Umbilical cord (tissue), 2 donors: Measurements from ENCODE around the gene PDE5A. TPM values are rescaled to one million over a fixed set of nuclear protein-coding genes. Genes with fewer than 3 reads are reported as not detected.
A peak's percentile ranks its signal among the peaks of the same experiment; 100 is the strongest.
"Not testable (repeated sequence)": the region's sequence is repeated elsewhere in the genome, so short reads cannot be mapped to it uniquely, and the experiment has no call there.

Source experiments
- DNase-seq: peaks from one replicate; pipeline ENCODE4 v3.0.0-alpha.2; 2015; ENCODE audit warnings: low spot score
- total RNA-seq: library from RNA; depleted of rRNA; stranded (reverse); fragments of >200 nt; gene quantifications from one replicate; pipeline ENCODE4 v1.2.3, GENCODE V29; 2014; ENCODE audit warnings: low replicate concordance; ENCODE audit not compliant: insufficient read depth

PDE5A gene
- total RNA-seq, 1 donor from 2014 or later: 56.8 TPM

DNA sequence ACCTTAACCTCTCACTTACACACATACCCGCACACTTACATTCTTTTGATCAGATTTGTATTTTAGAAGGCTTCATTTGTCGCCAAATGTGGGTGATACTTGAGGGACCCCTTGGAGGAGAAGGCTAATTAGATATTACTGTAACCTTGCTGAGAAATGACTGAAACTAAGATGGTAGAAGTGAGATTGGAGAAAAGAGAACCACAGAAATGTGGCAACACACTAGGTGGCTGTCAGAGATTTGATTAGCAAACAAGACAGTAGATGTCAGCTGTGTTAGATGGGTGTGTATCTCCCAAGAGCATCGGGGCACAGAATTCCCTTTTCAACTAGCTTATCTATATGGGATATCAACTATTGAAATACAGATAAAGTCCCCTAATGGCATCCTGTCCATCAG, 157.3 kb downstream of the PDE5A start:
- no peak for DNase-seq

- DNase-seq: not testable (repeated sequence)
These were observed 157.9 kb downstream of the PDE5A start for GRCh38 chr4:119470737-119471063.

DNA sequence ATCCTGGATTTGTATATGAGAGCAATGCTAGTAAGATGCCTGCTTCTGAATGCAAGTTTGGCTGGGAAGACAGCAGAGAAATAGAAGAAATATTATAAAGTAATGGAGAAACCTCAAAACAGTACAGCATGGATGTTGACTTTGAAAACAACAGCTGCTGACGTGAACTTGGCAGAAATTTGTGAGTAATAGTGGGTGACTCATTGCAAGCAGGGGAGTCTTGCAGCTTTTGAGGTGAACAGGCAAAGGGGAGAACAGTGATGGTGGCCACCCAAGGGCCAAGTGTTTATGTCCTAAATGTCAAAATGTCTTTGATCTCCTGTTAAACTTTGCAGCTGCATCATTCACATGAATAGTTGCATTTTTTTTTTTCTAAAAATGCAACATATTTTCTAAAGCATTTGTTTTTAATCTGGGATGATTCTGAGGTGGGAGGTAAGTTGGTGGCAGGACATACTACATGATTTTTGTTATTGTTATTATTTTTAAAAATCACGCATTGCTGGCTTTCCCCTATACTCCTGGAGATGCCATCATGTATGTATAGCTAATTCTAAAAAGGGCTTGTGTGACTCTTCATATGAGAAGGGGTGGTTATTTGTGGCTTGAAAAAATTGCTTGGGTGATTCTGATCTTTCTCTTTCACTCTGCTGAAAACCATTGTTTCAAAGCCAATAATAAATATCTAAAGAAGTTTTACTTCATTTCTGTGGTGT, 158.4 kb downstream of the PDE5A start:
- not testable (repeated sequence) for DNase-seq

GRCh38 chr4:119469039-119469438, 159.6 kb downstream of the PDE5A start:
- DNase-seq: not testable (repeated sequence)

DNA sequence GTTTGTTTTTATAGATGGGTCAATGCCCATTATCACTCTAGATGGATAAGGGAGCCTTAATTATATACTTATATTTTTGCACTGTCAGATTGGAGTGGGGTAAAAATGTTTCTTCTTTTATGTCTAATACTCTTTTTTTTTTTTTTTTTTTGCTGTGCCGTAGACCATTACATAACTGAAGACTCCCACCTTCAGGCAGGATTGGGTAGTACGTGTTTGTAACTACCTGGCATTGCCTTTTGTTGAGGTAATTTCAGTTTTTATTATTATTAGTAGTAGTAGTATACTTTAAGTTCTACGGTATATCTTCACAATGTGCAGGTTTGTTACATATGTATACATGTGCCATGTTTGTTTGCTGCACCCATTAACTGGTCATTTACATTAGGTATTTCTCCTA, 165.9 kb downstream of the PDE5A start:
- DNase-seq: peak; percentile 6

DNA sequence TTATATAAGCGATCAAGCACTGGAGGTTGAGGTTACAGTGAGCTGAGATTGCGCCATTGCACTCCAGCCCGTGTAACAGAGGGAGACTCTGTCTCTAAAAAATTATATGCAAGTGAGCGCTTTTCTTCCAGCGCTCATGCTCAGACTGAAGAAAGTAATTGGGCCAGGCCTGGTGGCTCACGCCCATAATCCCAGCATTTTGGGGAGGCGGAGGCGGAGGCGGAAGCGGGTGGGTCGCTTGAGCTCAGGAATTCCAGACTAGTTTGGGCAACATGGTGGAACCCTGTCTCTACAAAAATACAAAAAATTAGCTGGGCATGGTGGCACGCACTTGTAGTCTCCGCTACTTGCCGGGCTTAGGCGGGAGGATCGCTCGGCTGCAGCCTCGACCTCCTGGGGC, 172.9 kb downstream of the PDE5A start:
- DNase-seq: peak; percentile 70

DNA sequence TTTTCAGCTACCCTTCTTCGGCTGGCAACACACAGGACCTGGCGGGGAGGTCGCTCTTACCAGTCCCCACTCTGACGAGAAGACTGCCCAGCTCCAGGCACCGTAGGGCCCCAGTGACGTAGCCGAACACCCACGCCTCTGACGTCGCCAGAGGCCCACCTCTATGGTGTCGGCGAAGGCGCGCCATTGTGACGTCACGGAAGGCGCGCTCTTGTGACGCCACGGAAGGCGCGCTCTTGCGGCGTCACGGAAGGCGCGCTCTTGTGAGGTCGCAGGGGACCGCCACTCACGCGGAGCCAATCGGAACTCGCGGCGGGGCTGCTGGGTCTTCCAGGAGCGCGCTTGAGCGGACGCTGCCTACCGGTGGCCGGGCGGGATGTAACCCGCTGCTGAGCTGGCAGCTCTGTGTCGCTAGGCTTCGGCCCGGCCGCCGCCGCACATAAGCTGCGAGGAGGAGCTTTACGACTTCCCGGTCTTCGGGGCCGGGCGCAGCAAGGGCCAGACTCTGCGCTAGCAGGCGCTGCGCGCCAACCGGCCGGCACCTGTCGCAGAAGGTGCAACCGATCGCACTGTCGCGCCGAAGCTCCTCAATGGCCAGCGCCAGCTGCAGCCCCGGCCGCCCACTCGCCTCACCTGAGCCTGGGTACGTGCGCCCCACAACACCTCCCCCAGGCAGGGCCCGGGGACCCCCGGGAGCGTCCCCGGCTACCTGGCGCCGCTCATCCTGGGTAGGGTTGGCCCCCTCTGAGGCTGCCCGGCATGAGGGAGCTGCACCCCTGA, 173.9 kb downstream of the PDE5A start:
- peak; percentile 97 for DNase-seq

DNA sequence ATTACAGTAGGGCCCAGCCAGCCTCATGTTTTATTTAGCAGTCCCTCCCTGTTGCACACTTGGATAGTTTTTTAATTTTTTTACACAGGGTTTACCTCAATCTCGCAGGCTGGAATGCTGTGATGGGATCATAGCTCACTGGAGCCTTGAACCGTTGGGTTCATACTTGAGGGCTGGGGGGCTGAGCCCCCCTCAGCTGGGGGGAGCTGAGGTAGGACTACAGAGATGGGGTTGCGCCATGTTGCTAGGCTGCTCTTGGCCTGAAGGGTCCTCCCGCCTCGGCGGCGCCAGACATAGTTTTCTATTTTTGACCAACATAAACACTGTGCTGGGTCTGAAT, 174.5 kb downstream of the PDE5A start:
- DNase-seq: not testable (repeated sequence)

DNA sequence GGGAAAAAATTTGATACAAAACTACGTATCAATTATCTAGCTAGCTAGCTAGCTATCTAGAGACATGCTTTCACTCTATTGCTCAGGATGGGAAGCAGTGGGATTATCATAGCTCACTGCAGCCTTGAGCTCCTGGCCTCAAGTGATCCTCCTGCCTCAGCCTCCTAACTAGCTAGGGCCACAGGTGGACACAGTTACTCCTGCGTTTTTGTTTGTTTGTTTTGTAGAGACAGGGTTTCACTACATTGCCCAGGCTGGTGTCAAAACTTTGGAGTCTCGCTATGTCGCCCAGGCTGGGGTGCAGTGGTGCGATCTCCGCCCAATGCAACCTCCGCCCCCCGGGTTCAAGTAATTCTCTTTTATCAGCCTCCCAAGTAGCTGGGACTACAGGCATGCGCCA, 175.3 kb downstream of the PDE5A start:
- DNase-seq: not testable (repeated sequence)

DNA sequence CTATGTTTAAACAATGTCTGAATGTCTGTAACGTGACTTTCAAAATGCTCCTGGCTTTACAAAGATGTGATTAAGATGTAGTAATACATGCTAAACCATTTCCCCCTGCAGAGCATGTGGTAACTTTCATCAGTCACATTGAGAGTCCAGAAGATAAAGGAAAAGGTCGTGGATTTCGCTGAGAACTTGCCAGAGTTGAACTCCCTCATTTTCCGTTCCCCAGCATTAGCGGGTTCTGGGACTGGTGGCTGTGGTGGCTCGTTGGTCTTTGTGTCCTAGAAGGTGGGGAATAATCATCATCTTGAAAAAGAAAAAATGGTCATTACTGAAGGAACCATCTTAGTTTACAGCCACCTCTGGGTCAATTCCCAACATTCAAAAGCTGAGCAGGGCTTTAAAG, 178.8 kb downstream of the PDE5A start:
- DNase-seq: not testable (repeated sequence)
